ENCODE data around the gene DST. TPM values are rescaled to one million over a fixed set of nuclear protein-coding genes. Genes with fewer than 3 reads are reported as not detected.

Gene DST
- total RNA-seq, 1 donor from 2014 or later = 151 TPM

DNA sequence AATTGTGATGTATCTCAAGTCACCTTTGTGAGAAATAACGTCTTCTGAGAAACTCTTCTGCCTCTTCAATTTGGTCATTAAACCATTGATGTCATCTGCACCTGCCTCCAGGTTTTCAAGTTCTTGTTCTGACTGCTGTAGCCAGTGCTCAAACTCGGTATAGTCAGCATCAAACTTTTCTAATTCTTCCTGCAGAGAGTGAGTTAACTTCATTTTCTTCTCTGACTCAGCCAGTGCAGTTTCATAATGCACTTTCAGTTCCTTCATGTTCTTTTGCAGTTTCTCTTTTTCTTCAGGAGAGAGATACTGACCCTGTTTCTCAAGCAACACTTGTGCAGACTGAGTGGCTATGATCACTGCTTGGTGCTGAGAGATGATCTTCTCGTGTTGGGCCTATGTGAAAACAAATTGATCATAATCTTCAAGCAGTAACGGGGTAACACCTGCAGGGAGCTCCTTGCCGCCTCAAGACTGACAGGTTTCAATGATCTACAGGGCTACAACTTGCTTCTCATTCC lies 48.8 kb downstream of the DST start:
- Mint-ChIP-seq H3K4me3 (ENCODE audit: low read depth) (no peak overlapping the region), H3K36me3 (ENCODE audit: insufficient read depth) (peaks cover 28% of the 10 kb centered on the region), H3K9me3 (ENCODE audit: low read depth) (no peaks in the 10 kb centered on the region), H3K27me3 (no peaks in the 10 kb centered on the region), H3K27ac (no peak overlapping the region), H3K4me1 (ENCODE audit: low read depth) (peaks cover 1% of the 10 kb centered on the region)
- TF ChIP-seq, protein P1, sequence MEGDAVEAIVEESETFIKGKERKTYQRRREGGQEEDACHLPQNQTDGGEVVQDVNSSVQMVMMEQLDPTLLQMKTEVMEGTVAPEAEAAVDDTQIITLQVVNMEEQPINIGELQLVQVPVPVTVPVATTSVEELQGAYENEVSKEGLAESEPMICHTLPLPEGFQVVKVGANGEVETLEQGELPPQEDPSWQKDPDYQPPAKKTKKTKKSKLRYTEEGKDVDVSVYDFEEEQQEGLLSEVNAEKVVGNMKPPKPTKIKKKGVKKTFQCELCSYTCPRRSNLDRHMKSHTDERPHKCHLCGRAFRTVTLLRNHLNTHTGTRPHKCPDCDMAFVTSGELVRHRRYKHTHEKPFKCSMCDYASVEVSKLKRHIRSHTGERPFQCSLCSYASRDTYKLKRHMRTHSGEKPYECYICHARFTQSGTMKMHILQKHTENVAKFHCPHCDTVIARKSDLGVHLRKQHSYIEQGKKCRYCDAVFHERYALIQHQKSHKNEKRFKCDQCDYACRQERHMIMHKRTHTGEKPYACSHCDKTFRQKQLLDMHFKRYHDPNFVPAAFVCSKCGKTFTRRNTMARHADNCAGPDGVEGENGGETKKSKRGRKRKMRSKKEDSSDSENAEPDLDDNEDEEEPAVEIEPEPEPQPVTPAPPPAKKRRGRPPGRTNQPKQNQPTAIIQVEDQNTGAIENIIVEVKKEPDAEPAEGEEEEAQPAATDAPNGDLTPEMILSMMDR (IDR thresholded peaks at IDR 0.05; ENCODE audit: unreplicated experiment) = no peak
- DNase-seq (ENCODE audit: low spot score, unreplicated experiment) = no peak

DNA sequence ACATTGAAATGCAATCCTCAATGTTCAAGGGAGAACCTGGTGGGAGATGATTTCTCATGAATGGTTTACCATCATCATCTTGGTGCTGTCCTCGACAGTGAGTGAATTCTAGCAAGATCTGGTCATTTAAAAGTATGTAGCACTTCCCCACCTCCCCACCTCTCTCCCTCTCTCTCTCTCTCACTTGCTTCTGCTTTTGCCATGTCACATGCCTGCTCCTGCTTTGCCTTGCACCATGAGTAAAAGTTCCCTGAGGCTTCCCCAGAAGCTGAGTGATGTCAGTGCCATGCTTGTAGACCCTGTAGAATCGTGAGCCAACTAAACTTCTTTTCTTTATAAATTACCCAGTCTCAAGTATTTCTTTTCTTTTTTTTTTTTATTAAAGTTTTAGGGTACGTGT lies 60.5 kb downstream of the DST start:
- Mint-ChIP-seq H3K27ac (no peak overlapping the region), H3K9me3 (ENCODE audit: low read depth) (no peaks in the 10 kb centered on the region), H3K36me3 (ENCODE audit: insufficient read depth) (peaks cover 16% of the 10 kb centered on the region)

DNA sequence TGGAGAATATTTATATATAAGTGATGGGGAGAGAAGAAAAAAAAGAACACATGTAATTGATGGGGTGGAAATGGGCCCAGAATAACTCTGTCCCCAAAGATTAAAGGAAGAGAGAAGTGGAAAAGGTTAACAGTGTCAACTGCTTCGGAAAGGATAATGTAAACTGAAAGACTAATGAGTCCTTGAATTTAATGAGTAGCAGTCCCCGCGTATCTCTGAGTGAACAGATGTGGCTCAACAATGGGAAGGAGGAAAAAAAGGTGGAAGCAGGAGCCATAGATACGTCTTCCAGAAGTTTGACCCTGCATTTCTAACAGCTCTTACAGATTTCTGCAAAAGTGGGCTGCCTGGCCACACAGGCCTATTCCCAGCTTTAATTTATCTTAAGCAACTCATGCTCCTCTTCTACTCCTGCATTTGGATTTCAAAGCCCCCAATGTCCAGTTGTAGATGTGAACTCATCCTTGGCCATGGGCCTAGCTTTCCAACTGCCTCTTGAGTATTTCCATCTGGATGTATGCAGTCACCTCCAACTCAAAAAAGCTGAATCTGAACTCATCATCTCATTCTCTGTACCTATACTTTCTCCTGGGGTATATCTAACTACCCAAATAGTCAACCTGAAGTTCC lies 61.3 kb downstream of the DST start:
- H3K36me3 Mint-ChIP-seq (ENCODE audit: insufficient read depth) = peaks cover 10% of the 10 kb centered on the region
- H3K4me1 Mint-ChIP-seq (ENCODE audit: low read depth) = no peaks in the 10 kb centered on the region
- no peaks in the 10 kb centered on the region for H3K9me3 Mint-ChIP-seq (ENCODE audit: low read depth)
- DNase-seq (ENCODE audit: low spot score, unreplicated experiment) = no peak
- no peak overlapping the region for H3K27ac Mint-ChIP-seq
- TF ChIP-seq, protein P1 (IDR thresholded peaks at IDR 0.05; ENCODE audit: unreplicated experiment) = no peak
- H3K27me3 Mint-ChIP-seq = no peaks in the 10 kb centered on the region
- no peak overlapping the region for H3K4me3 Mint-ChIP-seq (ENCODE audit: low read depth)

More for the DNA sequence above, 60.5 kb downstream of the DST start:
- TF ChIP-seq, protein P1 (IDR thresholded peaks at IDR 0.05; ENCODE audit: unreplicated experiment) = no peak
- Mint-ChIP-seq H3K4me3 (ENCODE audit: low read depth) (no peak overlapping the region), H3K4me1 (ENCODE audit: low read depth) (no peaks in the 10 kb centered on the region), H3K27me3 (no peaks in the 10 kb centered on the region)
- no peak for DNase-seq (ENCODE audit: low spot score, unreplicated experiment)

DNA sequence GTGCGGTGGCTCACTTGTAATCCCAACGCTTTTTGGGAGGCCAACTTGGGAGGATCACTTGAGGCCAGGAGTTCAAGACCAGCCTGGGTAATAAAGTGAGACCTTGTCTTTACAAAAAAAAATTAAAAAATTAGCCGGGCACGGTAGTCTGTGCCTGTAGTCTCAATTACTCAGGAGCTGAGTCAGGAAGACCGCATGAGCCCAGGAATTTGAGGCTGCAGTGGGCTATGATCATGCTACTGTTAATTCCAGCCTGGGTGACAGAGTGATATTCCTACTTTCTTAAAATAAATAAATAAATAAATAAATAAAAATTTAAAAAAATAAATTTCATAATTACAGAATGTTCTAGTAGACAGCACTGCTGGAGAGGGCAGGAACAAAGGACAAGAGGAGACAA lies 62.4 kb downstream of the DST start:
- H3K9me3 Mint-ChIP-seq (ENCODE audit: low read depth) = no peaks in the 10 kb centered on the region
- DNase-seq (ENCODE audit: low spot score, unreplicated experiment) = no peak
- TF ChIP-seq, protein P1 (IDR thresholded peaks at IDR 0.05; ENCODE audit: unreplicated experiment) = no peak
- no peaks in the 10 kb centered on the region for H3K27me3 Mint-ChIP-seq
- no peak overlapping the region for H3K27ac Mint-ChIP-seq
- H3K36me3 Mint-ChIP-seq (ENCODE audit: insufficient read depth) = peaks cover 6% of the 10 kb centered on the region
- H3K4me1 Mint-ChIP-seq (ENCODE audit: low read depth) = no peaks in the 10 kb centered on the region
- H3K4me3 Mint-ChIP-seq (ENCODE audit: low read depth) = no peak overlapping the region

DNA sequence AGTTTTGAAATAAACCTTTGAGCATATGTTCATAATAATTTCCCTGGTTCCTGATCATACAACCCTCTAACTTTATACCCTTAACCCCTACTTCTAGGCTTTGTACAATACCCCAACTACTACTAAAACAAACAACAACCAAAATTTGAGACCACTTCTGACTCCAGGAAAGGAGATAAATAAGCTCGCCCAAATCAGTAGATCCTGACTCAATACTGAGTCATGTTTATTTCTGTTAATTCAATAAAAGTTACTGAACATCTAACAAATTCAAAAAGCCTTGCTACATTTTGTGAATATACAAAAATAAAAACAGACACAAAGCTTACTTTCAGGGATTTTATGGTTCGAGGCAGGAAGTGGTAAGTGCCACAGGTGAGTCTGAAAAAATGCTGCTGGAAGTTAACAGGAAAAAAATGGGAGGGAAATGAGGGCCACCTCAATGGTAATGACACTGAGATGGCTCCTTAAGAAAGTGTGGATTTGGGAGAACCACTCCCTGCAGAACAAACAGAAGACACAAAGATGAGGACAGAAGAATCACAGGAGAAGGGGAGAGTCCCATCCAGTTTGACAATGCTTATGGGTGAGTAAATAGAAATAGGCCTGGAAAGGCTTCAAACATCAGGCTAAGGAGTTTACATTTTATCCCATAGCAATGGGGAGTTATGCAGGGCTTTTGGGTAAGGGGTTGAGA lies 63.4 kb downstream of the DST start:
- H3K4me1 Mint-ChIP-seq (ENCODE audit: low read depth) = no peaks in the 10 kb centered on the region
- no peaks in the 10 kb centered on the region for H3K27me3 Mint-ChIP-seq
- H3K9me3 Mint-ChIP-seq (ENCODE audit: low read depth) = no peaks in the 10 kb centered on the region
- H3K27ac Mint-ChIP-seq = no peak overlapping the region
- TF ChIP-seq, protein P1 (IDR thresholded peaks at IDR 0.05; ENCODE audit: unreplicated experiment) = no peak
- H3K4me3 Mint-ChIP-seq (ENCODE audit: low read depth) = no peak overlapping the region
- no peak for DNase-seq (ENCODE audit: low spot score, unreplicated experiment)
- H3K36me3 Mint-ChIP-seq (ENCODE audit: insufficient read depth) = peaks cover 6% of the 10 kb centered on the region

Data from progenitor cell of endocrine pancreas (in vitro differentiated cells).